Smooth muscle cell (in vitro differentiated cells): ENCODE measurements around the gene SSBP3. TPM values are rescaled to one million over a fixed set of nuclear protein-coding genes. Genes with fewer than 3 reads are reported as not detected.

ENCODE experiments used
- DNase-seq: peaks from one replicate; lab custom pipeline; 2025; ENCODE audit not compliant: unreplicated experiment; lab: John Stamatoyannopoulos, UW
- H2AFZ ChIP-seq: fragments of 200-600 bp; sonication (generic); 2 replicates; pipeline ENCODE4 v1.6.0; 2016; ENCODE audit warnings: antibody characterized with exemption, low read depth, mild to moderate bottlenecking
- H3F3A ChIP-seq: fragments of 200-600 bp; sonication (generic); 2 replicates; pipeline ENCODE4 v1.6.0; 2017; ENCODE audit warnings: antibody characterized with exemption, low read depth
- H3K27ac ChIP-seq: fragments of 200-600 bp; sonication (generic); 2 replicates; pipeline ENCODE4 v1.5.1; 2016; ENCODE audit warnings: low read depth, mild to moderate bottlenecking
- H3K27me3 ChIP-seq: fragments of 200-600 bp; sonication (generic); 2 replicates; pipeline ENCODE4 v1.6.1; 2016; ENCODE audit warnings: low read depth, mild to moderate bottlenecking
- H3K36me3 ChIP-seq: fragments of 200-600 bp; sonication (generic); 2 replicates; pipeline ENCODE4 v1.5.1; 2016; ENCODE audit warnings: low read depth
- H3K4me1 ChIP-seq: fragments of 200-600 bp; sonication (generic); 2 replicates; pipeline ENCODE4 v1.5.1; 2016; ENCODE audit warnings: low read depth
- H3K4me2 ChIP-seq: fragments of 200-600 bp; sonication (generic); 2 replicates; pipeline ENCODE4 v1.6.0; 2016; ENCODE audit warnings: mild to moderate bottlenecking
- H3K4me3 ChIP-seq: fragments of 200-600 bp; sonication (generic); 2 replicates; pipeline ENCODE4 v1.5.1; 2016; ENCODE audit warnings: mild to moderate bottlenecking
- H3K79me2 ChIP-seq: fragments of 200-600 bp; sonication (generic); 2 replicates; pipeline ENCODE4 v1.6.0; 2016; ENCODE audit warnings: low read depth, mild to moderate bottlenecking
- H3K9ac ChIP-seq: fragments of 200-600 bp; sonication (generic); 2 replicates; pipeline ENCODE4 v1.6.0; 2016; ENCODE audit warnings: low read depth
- H3K9me3 ChIP-seq: fragments of 200-600 bp; sonication (generic); replicated peaks from 2 replicates; pipeline ENCODE4 v1.5.1; 2016; ENCODE audit warnings: low read depth
- H4K20me1 ChIP-seq: fragments of 200-600 bp; sonication (generic); 2 replicates; pipeline ENCODE4 v1.6.0; 2016; ENCODE audit warnings: low read depth
- CTCF ChIP-seq: fragments of 200-600 bp; sonication (generic); IDR thresholded peaks from 2 replicates; pipeline ENCODE4 v1.5.1; 2017; ENCODE audit warnings: borderline replicate concordance, mild to moderate bottlenecking, antibody characterized with exemption; ENCODE audit not compliant: insufficient read depth, poor library complexity, severe bottlenecking
- WGBS: methylation state at CpG from one replicate; pipeline ENCODE4 v1.1.7; 2016; ENCODE audit warnings: low lambda C conversion rate; 5-methylcytosine and 5-hydroxymethylcytosine counted together
- polyA plus RNA-seq: library from polyadenylated mRNA; unstranded; fragments of >200 nt; fragmentation: Nextera tagmentation; extraction: Ambion mirVana; gene quantifications from 2 replicates; pipeline ENCODE4 v1.2.1, GENCODE V29; 2016
- total RNA-seq: library from RNA; depleted of rRNA; stranded (reverse); fragments of >200 nt; gene quantifications from 2 replicates; pipeline ENCODE4 v1.2.3, GENCODE V29; 2014

Gene SSBP3
- total and polyA plus RNA-seq, 2 experiments from 2014 or later, result 26.5 to 30.1 TPM

- no peak for TF ChIP-seq CTCF
- 84% methylated on average over 10 of the region's 10 CpGs for WGBS
These were observed 148.9 kb downstream of the SSBP3 start for GRCh38 chr1:54257346-54257620.

GRCh38 chr1:54256522-54257345, 149.5 kb downstream of the SSBP3 start:
- Histone ChIP-seq H2AFZ (no peak overlapping the region), H3K9me3 (no peaks in the 10 kb centered on the region), H3K4me2 (no peak overlapping the region), H3K36me3 (no peaks in the 10 kb centered on the region), H3K9ac (no peak overlapping the region), H4K20me1 (peaks cover 84% of the 10 kb centered on the region), H3K79me2 (no peaks in the 10 kb centered on the region), H3K27ac (no peak overlapping the region), H3K27me3 (no peaks in the 10 kb centered on the region), H3F3A (peaks cover 7% of the 10 kb centered on the region), H3K4me3 (no peak overlapping the region), H3K4me1 (peaks cover 7% of the 10 kb centered on the region)
- WGBS, result 78% methylated on average over 13 of the region's 13 CpGs
- no peak for TF ChIP-seq CTCF
- DNase-seq, result no peak

More at GRCh38 chr1:54257346-54257620, 148.9 kb downstream of the SSBP3 start:
- no peak for DNase-seq
- H3K4me2 ChIP-seq, result no peak overlapping the region
- peaks cover 83% of the 10 kb centered on the region for H4K20me1 ChIP-seq
- H3K36me3 ChIP-seq, result no peaks in the 10 kb centered on the region
- H3K79me2 ChIP-seq, result peaks cover 1% of the 10 kb centered on the region
- no peak overlapping the region for H3K27ac ChIP-seq
- H3K4me1 ChIP-seq, result peaks cover 7% of the 10 kb centered on the region
- no peaks in the 10 kb centered on the region for H3K27me3 ChIP-seq
- H2AFZ ChIP-seq, result no peak overlapping the region
- H3K9ac ChIP-seq, result no peak overlapping the region
- peaks cover 7% of the 10 kb centered on the region for H3F3A ChIP-seq
- H3K9me3 ChIP-seq, result no peaks in the 10 kb centered on the region
- H3K4me3 ChIP-seq, result no peak overlapping the region

DNA sequence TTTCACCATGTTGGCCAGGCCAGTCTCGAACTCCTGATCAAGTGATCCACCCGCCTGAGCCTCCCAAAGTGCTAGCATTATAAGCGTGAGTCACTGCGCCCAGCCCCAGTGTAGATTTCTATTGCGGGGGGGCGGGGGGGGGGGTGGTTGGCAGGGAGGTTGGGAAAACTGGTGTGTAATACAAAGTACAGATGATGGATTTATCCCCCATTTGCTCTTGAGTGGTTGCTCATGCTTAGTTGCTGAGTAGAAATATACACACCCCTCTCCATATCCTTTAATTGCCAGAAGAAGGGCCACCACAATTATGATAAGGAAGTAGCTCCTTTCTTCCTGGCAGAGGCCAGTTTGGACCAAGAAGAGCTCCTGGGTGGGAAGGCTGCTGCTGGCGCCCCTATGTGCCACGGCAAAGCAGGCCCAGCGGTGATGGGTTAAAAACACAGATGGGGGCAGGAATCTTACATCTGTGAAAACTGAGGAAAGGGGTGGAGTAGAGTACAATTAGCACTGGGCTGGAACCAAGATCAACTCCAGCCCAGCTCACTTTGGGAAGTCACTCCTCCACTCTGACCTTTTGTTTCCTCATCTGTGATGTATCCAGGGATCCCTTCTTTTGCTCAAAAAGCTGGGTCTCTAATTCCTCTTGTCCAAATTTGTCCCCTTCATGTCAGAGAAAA, 151.0 kb downstream of the SSBP3 start:
- H3K9ac ChIP-seq, result no peak overlapping the region
- H3K4me3 ChIP-seq, result no peak overlapping the region
- H3K4me1 ChIP-seq, result peaks cover 7% of the 10 kb centered on the region
- peak overlapping the region; percentile 15 for H3K27ac ChIP-seq
- DNase-seq, result no peak
- no peaks in the 10 kb centered on the region for H3K79me2 ChIP-seq
- H3F3A ChIP-seq, result peaks cover 7% of the 10 kb centered on the region
- no peaks in the 10 kb centered on the region for H3K36me3 ChIP-seq
- WGBS, result 82% methylated on average over 9 of the region's 9 CpGs
- no peak for TF ChIP-seq CTCF
- no peak overlapping the region for H2AFZ ChIP-seq
- H3K27me3 ChIP-seq, result no peaks in the 10 kb centered on the region
- no peak overlapping the region for H3K4me2 ChIP-seq
- H4K20me1 ChIP-seq, result peaks cover 84% of the 10 kb centered on the region
- no peaks in the 10 kb centered on the region for H3K9me3 ChIP-seq

DNA sequence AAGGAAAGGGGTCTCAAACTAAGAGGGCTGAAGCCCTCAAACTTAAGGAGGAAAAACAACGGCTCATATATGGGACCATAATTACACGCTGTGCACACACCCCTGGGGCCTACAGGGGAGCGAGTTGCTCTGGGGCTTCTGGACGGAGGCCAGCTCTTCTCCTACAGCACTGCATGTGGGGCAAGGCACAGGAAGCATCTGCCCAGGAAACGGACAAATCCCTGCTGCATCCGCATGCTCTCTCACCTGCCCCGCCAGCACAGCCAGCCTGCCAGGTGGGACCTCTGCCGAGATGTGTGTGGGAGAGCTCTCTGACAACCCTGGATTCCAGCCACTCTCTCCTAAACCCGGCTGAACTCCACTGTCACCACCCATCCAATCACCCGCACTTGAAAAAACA, 152.1 kb downstream of the SSBP3 start:
- Histone ChIP-seq H3K4me3 (no peak overlapping the region), H2AFZ (no peak overlapping the region), H4K20me1 (peaks cover 81% of the 10 kb centered on the region), H3K9ac (no peak overlapping the region), H3K4me1 (peaks cover 10% of the 10 kb centered on the region), H3F3A (peaks cover 7% of the 10 kb centered on the region), H3K4me2 (peak overlapping the region; percentile 28), H3K36me3 (no peaks in the 10 kb centered on the region), H3K27me3 (no peaks in the 10 kb centered on the region), H3K79me2 (no peaks in the 10 kb centered on the region), H3K27ac (peak overlapping the region; percentile 81), H3K9me3 (no peaks in the 10 kb centered on the region)
- no peak for TF ChIP-seq CTCF
- WGBS, result 52% methylated on average over 10 of the region's 10 CpGs
- no peak for DNase-seq
